Ectodermal cell (in vitro differentiated cells): Measurements from ENCODE around the gene GAN.
"Not testable (repeated sequence)": the region's sequence is repeated elsewhere in the genome, so short reads cannot be mapped to it uniquely, and the experiment has no call there.

Experiments used
- H3K27ac ChIP-seq: 2 replicates; pipeline ENCODE4 v1.7.0; 2013; ENCODE audit warnings: mild to moderate bottlenecking, low read depth, low read length; ENCODE audit not compliant: insufficient read depth, poor library complexity, severe bottlenecking
- H3K27me3 ChIP-seq: 2 replicates; pipeline ENCODE4 v1.7.0; 2013; ENCODE audit warnings: mild to moderate bottlenecking, low read length; ENCODE audit not compliant: insufficient read depth, control insufficient read depth, poor library complexity, severe bottlenecking
- H3K36me3 ChIP-seq: one replicate; pipeline ENCODE4 v1.7.0; 2013; ENCODE audit warnings: low read length; ENCODE audit not compliant: control insufficient read depth, insufficient read depth
- H3K4me1 ChIP-seq: one replicate; pipeline ENCODE4 v1.7.0; 2013; ENCODE audit warnings: low read length; ENCODE audit not compliant: control insufficient read depth, insufficient read depth
- H3K4me3 ChIP-seq: 2 replicates; pipeline ENCODE4 v1.7.0; 2013; ENCODE audit warnings: low read depth, low read length, control low read depth; ENCODE audit not compliant: insufficient read depth
- H3K9me3 ChIP-seq: 2 replicates; pipeline ENCODE4 v1.7.0; 2013; ENCODE audit warnings: mild to moderate bottlenecking, low read length, moderate library complexity; ENCODE audit not compliant: control insufficient read depth
- WGBS, 2 experiments: methylation state at CpG; one replicate each; pipeline ENCODE4 v1.1.7; 2013; ENCODE audit warnings: missing lambda C conversion rate in 2 of 2; 5-methylcytosine and 5-hydroxymethylcytosine counted together

Gene GAN

GRCh38 chr16:81321039-81321438, 6.3 kb downstream of the GAN start:
- Histone ChIP-seq H3K36me3 (no peaks in the 10 kb centered on the region), H3K9me3 (no peaks in the 10 kb centered on the region), H3K4me1 (no peaks in the 10 kb centered on the region), H3K4me3 (no peak overlapping the region), H3K27me3 (peaks cover 2% of the 10 kb centered on the region), H3K27ac (no peak overlapping the region)
- 90 to 91% methylated on average over 2 of the region's 2 CpGs for WGBS, 2 experiments

DNA sequence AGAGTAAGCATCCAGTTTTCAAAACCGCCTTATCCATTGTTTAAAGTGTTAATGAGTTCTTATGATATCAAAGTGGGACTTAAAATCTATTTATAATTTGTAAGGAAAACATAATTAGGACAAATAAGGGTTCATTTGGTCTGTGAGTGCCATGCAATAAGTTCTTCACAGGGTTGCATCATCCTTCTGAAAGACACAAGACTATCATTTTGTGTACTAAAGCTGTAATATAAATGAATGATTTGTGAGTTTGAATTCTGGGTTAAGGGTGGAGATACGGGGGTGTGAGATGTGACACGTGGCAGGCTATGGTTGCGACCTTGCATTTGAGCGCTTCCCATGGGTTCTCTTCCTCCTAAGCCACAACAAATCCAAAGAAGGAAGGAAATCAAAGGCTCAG, 6.8 kb downstream of the GAN start:
- WGBS, 2 experiments, result 93 to 98% methylated on average over 4 to 5 of the region's 5 CpGs
- Histone ChIP-seq H3K4me3 (no peak overlapping the region), H3K36me3 (no peaks in the 10 kb centered on the region), H3K4me1 (no peaks in the 10 kb centered on the region), H3K27me3 (no peaks in the 10 kb centered on the region), H3K27ac (no peak overlapping the region), H3K9me3 (no peaks in the 10 kb centered on the region)

GRCh38 chr16:81324808-81325207, 10.0 kb downstream of the GAN start:
- no peak overlapping the region for H3K4me3 ChIP-seq
- H3K27ac ChIP-seq, result no peak overlapping the region
- H3K27me3 ChIP-seq, result no peaks in the 10 kb centered on the region
- no peaks in the 10 kb centered on the region for H3K9me3 ChIP-seq
- 94 to 95% methylated on average over 6 of the region's 6 CpGs for WGBS, 2 experiments
- H3K36me3 ChIP-seq, result no peaks in the 10 kb centered on the region
- H3K4me1 ChIP-seq, result no peaks in the 10 kb centered on the region

GRCh38 chr16:81327011-81327410, 12.2 kb downstream of the GAN start:
- no peaks in the 10 kb centered on the region for H3K4me1 ChIP-seq
- no peaks in the 10 kb centered on the region for H3K36me3 ChIP-seq
- 91 to 97% methylated on average over 5 of the region's 5 CpGs for WGBS, 2 experiments
- no peak overlapping the region for H3K4me3 ChIP-seq
- no peaks in the 10 kb centered on the region for H3K9me3 ChIP-seq
- no peaks in the 10 kb centered on the region for H3K27me3 ChIP-seq
- no peak overlapping the region for H3K27ac ChIP-seq

DNA sequence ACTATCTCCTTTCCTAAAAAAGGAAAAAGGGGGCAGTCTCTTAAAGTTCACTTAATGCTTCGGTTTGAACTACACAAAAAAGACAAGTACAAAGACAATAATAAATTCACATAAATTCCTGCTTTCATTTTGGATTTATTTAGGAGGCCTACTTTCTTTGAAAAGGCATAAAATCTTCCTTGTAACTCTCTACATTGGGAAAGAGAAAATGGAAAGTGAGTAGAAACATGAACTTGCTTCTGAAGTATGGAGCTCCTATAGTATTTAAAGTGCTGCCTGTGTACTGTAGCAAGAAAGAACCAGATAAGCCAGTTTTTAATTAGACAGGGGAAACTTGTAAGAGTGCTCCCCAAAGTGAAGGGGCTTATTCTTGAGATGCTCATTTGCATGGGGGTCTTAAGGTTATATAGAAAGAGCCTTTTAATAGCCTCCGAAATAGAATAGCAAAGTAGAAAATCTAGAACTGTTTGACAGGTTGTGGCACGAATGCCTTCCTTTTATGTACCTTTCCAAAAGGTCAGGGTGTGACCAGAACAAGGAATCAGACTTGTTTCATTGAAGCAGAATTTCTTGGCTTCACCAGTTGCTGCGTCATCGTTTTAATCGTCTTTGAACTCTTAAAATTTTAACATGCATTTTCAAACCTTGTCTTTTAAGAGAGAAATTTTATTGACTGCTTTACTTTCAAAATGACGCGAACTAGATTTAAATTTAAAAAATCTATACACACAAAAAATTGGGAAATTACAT, 12.9 kb downstream of the GAN start:
- H3K4me3 ChIP-seq, result no peak overlapping the region
- H3K9me3 ChIP-seq, result no peaks in the 10 kb centered on the region
- no peak overlapping the region for H3K27ac ChIP-seq
- H3K36me3 ChIP-seq, result no peaks in the 10 kb centered on the region
- no peaks in the 10 kb centered on the region for H3K27me3 ChIP-seq
- 75 to 81% methylated on average over 5 to 7 of the region's 8 CpGs for WGBS, 2 experiments
- no peaks in the 10 kb centered on the region for H3K4me1 ChIP-seq

GRCh38 chr16:81329947-81330346, 15.2 kb downstream of the GAN start:
- no peaks in the 10 kb centered on the region for H3K4me1 ChIP-seq

GRCh38 chr16:81333356-81333755, 18.6 kb downstream of the GAN start:
- Histone ChIP-seq H3K9me3 (no peaks in the 10 kb centered on the region), H3K27ac (no peak overlapping the region), H3K27me3 (no peaks in the 10 kb centered on the region), H3K4me3 (no peak overlapping the region), H3K4me1 (no peaks in the 10 kb centered on the region), H3K36me3 (no peaks in the 10 kb centered on the region)
- WGBS, 2 experiments, result 96 to 99% methylated on average over 3 of the region's 3 CpGs

More at GRCh38 chr16:81329947-81330346, 15.2 kb downstream of the GAN start:
- H3K9me3 ChIP-seq, result no peaks in the 10 kb centered on the region
- no peak overlapping the region for H3K27ac ChIP-seq
- WGBS, 2 experiments, result 83 to 87% methylated on average over 5 of the region's 5 CpGs
- H3K27me3 ChIP-seq, result no peaks in the 10 kb centered on the region
- no peaks in the 10 kb centered on the region for H3K36me3 ChIP-seq
- H3K4me3 ChIP-seq, result no peak overlapping the region

- H3K36me3 ChIP-seq, result no peaks in the 10 kb centered on the region
- 81 to 93% methylated on average over 6 of the region's 6 CpGs for WGBS, 2 experiments
- no peak overlapping the region for H3K27ac ChIP-seq
- no peaks in the 10 kb centered on the region for H3K9me3 ChIP-seq
- H3K27me3 ChIP-seq, result no peaks in the 10 kb centered on the region
- no peak overlapping the region for H3K4me3 ChIP-seq
- no peaks in the 10 kb centered on the region for H3K4me1 ChIP-seq
These were observed 20.9 kb downstream of the GAN start for GRCh38 chr16:81335669-81336068.

- H3K27me3 ChIP-seq, result no peaks in the 10 kb centered on the region
- 95 to 96% methylated on average over 5 of the region's 5 CpGs for WGBS, 2 experiments
- no peak overlapping the region for H3K4me3 ChIP-seq
- no peaks in the 10 kb centered on the region for H3K4me1 ChIP-seq
- H3K9me3 ChIP-seq, result no peaks in the 10 kb centered on the region
- no peaks in the 10 kb centered on the region for H3K36me3 ChIP-seq
- H3K27ac ChIP-seq, result no peak overlapping the region
These were observed 22.3 kb downstream of the GAN start for GRCh38 chr16:81337097-81337496.

DNA sequence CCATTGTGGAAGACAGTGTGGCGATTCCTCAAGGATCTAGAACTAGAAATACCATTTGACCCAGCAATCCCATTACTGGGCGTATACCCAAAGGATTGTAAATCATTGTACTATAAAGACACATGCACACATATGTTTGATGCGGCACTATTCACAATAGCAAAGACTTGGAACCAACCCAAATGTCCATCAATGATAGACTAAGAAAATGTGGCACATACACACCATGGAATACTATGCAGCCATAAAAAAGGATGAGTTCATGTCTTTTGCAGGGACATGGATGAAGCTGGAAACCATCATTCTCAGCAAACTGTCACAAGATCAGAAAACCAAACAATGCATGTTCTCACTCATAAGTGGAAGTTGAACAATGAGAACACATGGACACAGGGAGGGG, 30.4 kb downstream of the GAN start:
- H3K27me3 ChIP-seq, H3K4me1 ChIP-seq, H3K9me3 ChIP-seq, H3K4me3 ChIP-seq, H3K36me3 ChIP-seq, H3K27ac ChIP-seq: not testable (repeated sequence)
- 93 to 94% methylated on average over 2 to 3 of the region's 3 CpGs for WGBS, 2 experiments

DNA sequence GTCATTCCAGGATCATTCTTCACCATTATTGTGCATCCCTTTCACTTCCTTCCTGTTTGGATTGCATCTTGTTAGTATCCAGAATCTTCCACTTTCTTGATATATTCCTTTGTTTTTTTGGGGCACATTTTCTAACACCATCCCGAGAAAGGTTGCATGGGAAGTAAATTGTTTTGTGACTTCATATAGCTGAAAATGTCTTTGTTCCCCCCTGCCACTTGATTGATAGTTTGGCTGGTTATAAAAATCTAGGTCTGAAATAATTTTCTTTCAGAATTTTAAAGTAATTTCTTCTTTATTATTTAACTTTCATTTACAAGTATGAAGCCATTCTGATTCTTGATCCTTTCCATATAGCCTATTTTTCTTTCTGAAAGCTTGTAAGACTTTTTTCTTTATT, 32.7 kb downstream of the GAN start:
- Histone ChIP-seq H3K4me1 (no peaks in the 10 kb centered on the region), H3K27ac (no peak overlapping the region), H3K9me3 (peaks cover 5% of the 10 kb centered on the region), H3K4me3 (no peak overlapping the region), H3K27me3 (no peaks in the 10 kb centered on the region), H3K36me3 (no peaks in the 10 kb centered on the region)
- WGBS, 2 experiments, result 80 to 100% methylated on average over 1 of the region's 1 CpG
